Measurements from ENCODE around the gene CYLD.
A peak's percentile ranks its signal among the peaks of the same experiment; 100 is the strongest.

CYLD gene

GRCh38 chr16:50826797-50827316, 85.0 kb downstream of the CYLD start:
- DNase-seq (ENCODE audit: low spot score), result no peak
- H3K27ac ChIP-seq, result no peak overlapping the region
- H3K4me3 ChIP-seq, result no peak overlapping the region
- no peak for TF ChIP-seq CTCF (IDR thresholded peaks at IDR 0.05)

DNA sequence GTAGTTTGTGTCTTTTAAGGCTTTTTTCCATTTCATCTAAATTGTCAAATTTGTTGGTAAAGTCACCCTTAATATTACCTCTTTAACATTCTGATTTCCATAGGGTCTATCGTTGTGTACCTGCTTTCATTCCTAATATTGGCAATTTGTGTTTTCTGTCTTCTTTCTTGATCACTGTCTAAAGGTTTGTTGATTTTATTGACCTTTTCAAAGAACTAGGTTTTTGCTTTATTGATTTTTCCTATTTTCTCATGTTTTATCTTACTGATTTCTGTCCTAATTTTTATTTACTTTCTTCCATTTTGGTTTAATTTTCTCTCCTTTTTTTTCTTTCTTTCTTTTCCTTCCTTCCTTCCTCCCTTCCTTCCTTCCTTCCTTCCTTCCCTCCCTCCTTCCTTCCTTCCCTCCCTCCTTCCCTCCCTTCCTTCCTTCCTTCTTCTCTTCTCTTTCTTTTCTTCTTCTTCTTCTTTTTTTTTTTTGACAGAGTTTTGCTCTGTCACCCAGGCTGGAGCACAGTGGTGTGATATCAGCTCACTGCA, 86.3 kb downstream of the CYLD start:
- Histone ChIP-seq H3K27ac (no peak overlapping the region), H3K4me3 (no peak overlapping the region)
- DNase-seq (ENCODE audit: low spot score), result no peak
- no peak for TF ChIP-seq CTCF (IDR thresholded peaks at IDR 0.05)

- Histone ChIP-seq H3K27ac (no peak overlapping the region), H3K4me3 (no peak overlapping the region)
- peak; percentile 28 for DNase-seq (ENCODE audit: low spot score)
- no peak for TF ChIP-seq CTCF (IDR thresholded peaks at IDR 0.05)
Measured at GRCh38 chr16:50830698-50831097, 88.8 kb downstream of the CYLD start.

DNA sequence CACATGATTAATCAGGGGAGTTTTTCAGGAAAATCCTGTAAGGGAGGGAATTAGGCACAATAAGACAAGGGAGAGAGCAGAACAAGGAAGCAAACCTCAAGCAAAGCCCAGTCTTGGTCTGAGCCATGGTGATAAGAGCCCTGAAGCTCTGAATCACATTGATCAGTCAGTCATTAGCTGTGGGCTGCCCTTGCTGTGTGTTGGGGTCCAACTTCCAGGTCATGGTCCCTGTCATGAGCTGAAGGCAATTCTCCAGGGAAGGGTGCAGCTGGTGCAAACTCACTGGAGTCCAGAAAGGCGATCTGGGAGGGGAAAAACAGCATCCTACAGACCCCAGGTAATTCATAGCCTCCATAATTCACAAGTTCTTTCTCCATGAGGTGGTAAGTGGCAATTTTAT, 89.9 kb downstream of the CYLD start:
- peak; percentile 26 for DNase-seq (ENCODE audit: low spot score)
- H3K4me3 ChIP-seq, result no peak overlapping the region
- no peak for TF ChIP-seq CTCF (IDR thresholded peaks at IDR 0.05)
- H3K27ac ChIP-seq, result no peak overlapping the region

GRCh38 chr16:50833929-50834328, 92.0 kb downstream of the CYLD start:
- TF ChIP-seq CTCF (IDR thresholded peaks at IDR 0.05), result no peak
- peak; percentile 35 for DNase-seq (ENCODE audit: low spot score)
- H3K4me3 ChIP-seq, result no peak overlapping the region
- H3K27ac ChIP-seq, result no peak overlapping the region

DNA sequence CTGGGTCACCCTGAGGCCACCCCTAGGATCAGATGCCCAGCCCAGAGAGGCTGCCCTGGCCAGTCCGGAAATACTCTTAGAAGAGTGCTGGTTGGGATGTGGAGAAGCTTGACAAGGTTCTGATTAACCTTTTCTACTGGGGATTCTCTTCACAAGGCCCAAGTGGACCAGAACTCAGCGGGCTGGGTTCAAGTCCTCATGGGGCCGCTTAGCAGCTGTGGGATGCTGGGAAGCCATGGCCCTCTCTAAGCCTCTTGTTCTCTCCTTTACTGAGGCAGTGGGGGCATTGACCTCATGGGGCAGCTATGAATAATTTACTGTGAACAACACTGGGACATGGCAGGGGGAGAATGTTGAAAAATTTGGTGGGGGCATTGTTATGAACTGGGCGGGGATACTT, 92.8 kb downstream of the CYLD start:
- H3K27ac ChIP-seq, result no peak overlapping the region
- no peak overlapping the region for H3K4me3 ChIP-seq
- DNase-seq (ENCODE audit: low spot score), result peak; percentile 24
- TF ChIP-seq CTCF (IDR thresholded peaks at IDR 0.05), result no peak

DNA sequence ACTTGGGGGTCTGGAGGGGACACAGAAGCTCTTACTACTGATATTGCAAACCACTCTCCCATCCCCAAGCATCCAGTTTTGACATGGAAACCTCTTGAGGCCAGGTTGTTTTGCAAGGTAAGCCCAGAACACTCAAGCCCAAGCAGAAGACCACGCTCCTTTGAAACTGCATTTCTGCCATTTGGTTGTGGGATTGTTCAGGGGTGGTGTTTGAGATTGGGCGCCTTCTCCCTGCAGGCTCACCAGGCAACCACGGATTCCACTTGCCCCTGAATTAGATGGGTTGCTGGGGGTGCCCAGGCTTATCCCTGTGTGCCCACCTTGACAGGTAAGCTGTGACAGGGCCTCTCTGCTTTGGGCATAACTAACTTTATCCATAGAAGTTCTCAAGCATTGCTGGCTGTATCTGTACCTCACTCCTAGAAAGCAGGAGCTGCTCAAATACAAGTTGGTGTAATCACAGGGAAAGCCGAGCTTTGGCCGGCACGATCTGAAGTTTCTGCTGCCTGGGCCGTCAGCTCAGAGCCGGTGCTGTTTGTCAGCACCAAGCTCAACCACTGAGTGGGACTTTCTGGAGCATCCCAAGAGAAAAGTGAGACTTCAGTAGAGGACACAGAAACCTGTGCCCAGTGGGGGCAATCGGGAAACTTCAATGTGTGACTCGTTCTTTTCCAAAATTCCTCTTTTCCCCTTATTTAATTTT, 93.6 kb downstream of the CYLD start:
- peak; percentile 56 for DNase-seq (ENCODE audit: low spot score)
- no peak overlapping the region for H3K4me3 ChIP-seq
- no peak for TF ChIP-seq CTCF (IDR thresholded peaks at IDR 0.05)
- H3K27ac ChIP-seq, result no peak overlapping the region

Data from coronary artery (tissue), 2 donors.